Subcutaneous abdominal adipose tissue (tissue), 5 donors: ENCODE measurements around the gene TMEM91.

ENCODE experiments used
- H3K27ac ChIP-seq: one replicate; pipeline ENCODE4 v1.7.0; 2013; ENCODE audit warnings: low read depth, mild to moderate bottlenecking, inconsistent platforms, low read length, moderate library complexity
- H3K27me3 ChIP-seq, 5 donors: one replicate each; pipeline ENCODE4 v1.7.0; 2013; ENCODE audit warnings: low read length in 5 of 5, inconsistent platforms in 1 of 5; ENCODE audit not compliant: control insufficient read depth in 5 of 5, insufficient read depth in 4 of 5
- H3K36me3 ChIP-seq, 5 donors: one replicate each; pipeline ENCODE4 v1.7.0; 2013; ENCODE audit warnings: low read length in 5 of 5; ENCODE audit not compliant: control insufficient read depth in 5 of 5, insufficient read depth in 5 of 5
- H3K4me1 ChIP-seq, 5 donors: one replicate each; pipeline ENCODE4 v1.7.0; 2013; ENCODE audit warnings: low read length in 5 of 5, mild to moderate bottlenecking in 3 of 5, moderate library complexity in 1 of 5; ENCODE audit not compliant: control insufficient read depth in 5 of 5, insufficient read depth in 5 of 5
- H3K4me3 ChIP-seq, 5 donors: one replicate each; pipeline ENCODE4 v1.7.0; 2013; ENCODE audit warnings: low read length in 5 of 5, low read depth in 1 of 5
- H3K9ac ChIP-seq, 5 donors: one replicate each; pipeline ENCODE4 v1.7.0; 2013; ENCODE audit warnings: low read length in 5 of 5, mild to moderate bottlenecking in 4 of 5, moderate library complexity in 3 of 5
- H3K9me3 ChIP-seq, 5 donors: one replicate each; pipeline ENCODE4 v1.7.0; 2013; ENCODE audit warnings: low read length in 5 of 5; ENCODE audit not compliant: control insufficient read depth in 5 of 5
- donor health status: healthy.
- donor health status: healthy.
- donor health status: healthy.
- donor health status: healthy.
- donor health status: healthy.

Gene TMEM91

DNA sequence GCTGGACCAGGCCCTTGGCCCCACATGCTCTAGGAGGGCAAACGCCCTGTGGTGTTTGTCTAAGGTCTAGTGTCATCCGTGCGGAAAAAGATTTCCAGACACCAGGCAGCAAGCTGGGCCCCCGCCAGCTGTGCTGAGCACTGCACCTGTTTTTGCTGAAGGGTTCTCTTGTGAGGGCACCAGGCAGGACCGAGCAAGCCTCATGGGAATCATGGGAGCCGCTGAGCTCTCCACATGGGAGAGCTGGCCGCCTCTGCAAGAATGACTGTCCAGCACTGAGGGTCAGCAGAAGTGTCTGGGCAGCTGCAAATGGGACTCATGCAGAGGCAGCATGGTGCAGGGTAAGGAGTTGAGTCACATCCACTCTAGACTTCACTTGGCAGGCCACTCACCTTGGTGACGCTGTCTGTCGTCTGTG lies 38.8 kb downstream of the TMEM91 start:
- Histone ChIP-seq H3K27ac (no peak overlapping the region), H3K9me3 (no peaks in the 10 kb centered on the region), H3K27me3 (no peaks in the 10 kb centered on the region), H3K4me3 (no peak overlapping the region), H3K36me3 (peaks cover 0 to 86% (median 72%) of the 10 kb centered on the region in 5 donors), H3K9ac (no peak overlapping the region), H3K4me1 (peaks cover 0 to 31% (median 18%) of the 10 kb centered on the region in 5 donors)

- Histone ChIP-seq H3K4me1 (peaks cover 0 to 36% (median 18%) of the 10 kb centered on the region in 5 donors), H3K27me3 (no peaks in the 10 kb centered on the region), H3K9ac (no peak overlapping the region), H3K27ac (no peak overlapping the region), H3K36me3 (peaks cover 0 to 87% (median 75%) of the 10 kb centered on the region in 5 donors), H3K4me3 (no peak overlapping the region), H3K9me3 (no peaks in the 10 kb centered on the region)
Measured at GRCh38 chr19:41416194-41416674, 39.9 kb downstream of the TMEM91 start.

DNA sequence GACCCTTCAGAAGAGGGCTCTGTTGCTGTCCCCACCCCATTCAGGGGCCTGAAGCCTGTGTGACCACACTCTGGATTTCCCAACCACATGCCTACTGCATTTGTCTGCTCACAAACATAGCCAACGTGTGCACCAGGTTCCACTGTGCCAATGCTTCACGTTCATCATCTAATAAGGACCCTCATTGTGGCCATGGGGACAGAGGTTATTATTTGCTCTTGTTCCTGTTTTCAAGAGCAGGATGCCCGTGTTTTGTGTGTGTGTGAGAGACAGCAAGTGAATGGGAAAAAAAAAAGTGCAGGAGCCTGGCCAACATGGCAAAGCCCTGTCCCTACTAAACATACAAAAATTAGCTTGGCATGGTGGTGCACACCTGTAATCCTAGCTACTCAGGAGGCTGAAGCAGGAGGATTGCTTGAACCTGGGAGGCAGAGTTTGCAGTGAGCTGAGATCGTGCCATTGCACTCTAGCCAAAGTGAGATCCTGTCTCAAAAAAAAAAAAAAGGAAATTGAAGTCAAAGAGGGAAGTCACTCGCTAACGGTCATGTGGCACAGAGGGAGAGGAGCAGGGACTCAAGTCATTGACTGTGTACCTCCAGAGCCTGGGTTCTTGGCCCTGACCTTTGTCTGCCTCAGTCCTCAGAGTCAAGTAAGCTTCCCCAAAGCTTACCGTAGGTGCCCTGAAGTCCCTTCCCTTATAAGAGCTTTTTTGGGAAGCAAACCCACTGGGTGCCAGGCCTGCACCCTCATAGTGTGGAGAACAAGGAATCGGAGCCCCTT lies 44.0 kb downstream of the TMEM91 start:
- no peaks in the 10 kb centered on the region for H3K27me3 ChIP-seq
- H3K9me3 ChIP-seq, result no peaks in the 10 kb centered on the region
- H3K4me3 ChIP-seq, result no peak overlapping the region
- no peak overlapping the region for H3K27ac ChIP-seq
- H3K36me3 ChIP-seq, result peaks cover 0 to 89% (median 79%) of the 10 kb centered on the region in 5 donors
- H3K4me1 ChIP-seq, result peaks cover 0 to 29% (median 7%) of the 10 kb centered on the region in 5 donors
- H3K9ac ChIP-seq, result no peak overlapping the region

- H3K4me3 ChIP-seq, result no peak overlapping the region
- H3K27ac ChIP-seq, result no peak overlapping the region
- no peaks in the 10 kb centered on the region for H3K9me3 ChIP-seq
- H3K27me3 ChIP-seq, result no peaks in the 10 kb centered on the region
- H3K36me3 ChIP-seq, result peaks cover 0 to 90% (median 79%) of the 10 kb centered on the region in 5 donors
- H3K4me1 ChIP-seq, result peaks cover 0 to 39% (median 14%) of the 10 kb centered on the region in 5 donors
- H3K9ac ChIP-seq, result no peak overlapping the region
Measured at GRCh38 chr19:41421314-41421713, 45.0 kb downstream of the TMEM91 start.

DNA sequence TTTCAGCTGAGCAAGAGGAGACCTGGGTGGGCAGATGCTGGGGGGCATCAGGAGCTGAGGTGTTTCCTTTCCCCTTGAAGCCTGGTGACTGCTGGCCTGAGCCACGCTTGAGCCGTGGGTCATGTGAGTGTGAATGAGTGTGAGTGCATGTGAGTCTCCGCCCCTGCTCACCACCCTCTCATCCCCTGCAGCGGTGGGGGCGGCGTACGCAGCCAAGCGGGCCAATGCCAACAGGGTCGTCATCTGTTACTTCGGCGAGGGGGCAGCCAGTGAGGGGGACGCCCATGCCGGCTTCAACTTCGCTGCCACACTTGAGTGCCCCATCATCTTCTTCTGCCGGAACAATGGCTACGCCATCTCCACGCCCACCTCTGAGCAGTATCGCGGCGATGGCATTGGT lies 45.6 kb downstream of the TMEM91 start:
- H3K4me1 ChIP-seq, result peaks cover 0 to 46% (median 21%) of the 10 kb centered on the region in 5 donors
- H3K27ac ChIP-seq, result no peak overlapping the region
- H3K36me3 ChIP-seq, result peaks cover 0 to 83% (median 72%) of the 10 kb centered on the region in 5 donors
- no peak overlapping the region for H3K9ac ChIP-seq
- H3K27me3 ChIP-seq, result no peaks in the 10 kb centered on the region
- H3K9me3 ChIP-seq, result no peaks in the 10 kb centered on the region
- no peak overlapping the region for H3K4me3 ChIP-seq

GRCh38 chr19:41422456-41422855 lies 46.1 kb downstream of the TMEM91 start:
- H3K9me3 ChIP-seq, result no peaks in the 10 kb centered on the region
- no peak overlapping the region for H3K4me3 ChIP-seq
- H3K27ac ChIP-seq, result no peak overlapping the region
- peaks cover 0 to 48% (median 23%) of the 10 kb centered on the region in 5 donors for H3K4me1 ChIP-seq
- no peaks in the 10 kb centered on the region for H3K27me3 ChIP-seq
- no peak overlapping the region for H3K9ac ChIP-seq
- H3K36me3 ChIP-seq, result peaks cover 0 to 79% (median 68%) of the 10 kb centered on the region in 5 donors

- Histone ChIP-seq H3K27me3 (no peaks in the 10 kb centered on the region), H3K36me3 (peaks cover 0 to 78% (median 68%) of the 10 kb centered on the region in 5 donors), H3K4me1 (peaks cover under 1 to 53% (median 28%) of the 10 kb centered on the region in 5 donors), H3K9ac (no peak overlapping the region), H3K27ac (no peak overlapping the region), H3K4me3 (no peak overlapping the region), H3K9me3 (no peaks in the 10 kb centered on the region)
Measured at GRCh38 chr19:41422955-41423354, 46.6 kb downstream of the TMEM91 start.

- H3K36me3 ChIP-seq, result peaks cover 0 to 63% (median 55%) of the 10 kb centered on the region in 5 donors
- no peak overlapping the region for H3K27ac ChIP-seq
- H3K4me1 ChIP-seq, result peaks cover 3 to 59% (median 35%) of the 10 kb centered on the region in 5 donors
- no peak overlapping the region for H3K4me3 ChIP-seq
- peak overlapping the region in 1 of 5 donors; percentile 17 for H3K9ac ChIP-seq
- H3K27me3 ChIP-seq, result no peaks in the 10 kb centered on the region
- H3K9me3 ChIP-seq, result no peaks in the 10 kb centered on the region
Measured at GRCh38 chr19:41424335-41425173, 48.2 kb downstream of the TMEM91 start.

- H3K9me3 ChIP-seq, result no peaks in the 10 kb centered on the region
- peaks cover 3 to 53% (median 31%) of the 10 kb centered on the region in 5 donors for H3K4me1 ChIP-seq
- peak overlapping the region in 1 of 5 donors; percentile 17 for H3K9ac ChIP-seq
- H3K27ac ChIP-seq, result no peak overlapping the region
- H3K27me3 ChIP-seq, result no peaks in the 10 kb centered on the region
- peaks cover 0 to 54% (median 47%) of the 10 kb centered on the region in 5 donors for H3K36me3 ChIP-seq
- peak overlapping the region in 1 of 5 donors; percentile 6 for H3K4me3 ChIP-seq
Measured at GRCh38 chr19:41425174-41426115, 49.1 kb downstream of the TMEM91 start.
